Natural killer cell (primary cell): ENCODE results near the gene GNG12. TPM values are rescaled to one million over a fixed set of nuclear protein-coding genes. Genes with fewer than 3 reads are reported as not detected.
A peak's percentile ranks its signal among the peaks of the same experiment; 100 is the strongest.

Source experiments
- ATAC-seq, 3 donors: fragments of 150-1000 bp in 2 of 3; fragments of 200-7000 bp in 1 of 3; cut with Tn5 transposase; 1 replicate in 1 of 3; 2 replicates in 2 of 3; pipeline ENCODE4 v1.10.0; 2021; ENCODE audit warnings: mild to moderate bottlenecking in 2 of 3, moderate library complexity in 2 of 3
- DNase-seq, 2 donors: peaks; one replicate each; pipeline versions ENCODE4 v3.0.0 to v3.0.0-alpha.2; 2013 to 2021; ENCODE audit warnings: mixed read lengths in 1 of 2
- H3K27ac ChIP-seq: one replicate; pipeline ENCODE4 v1.5.1; 2013; ENCODE audit warnings: mild to moderate bottlenecking, low read length
- H3K27me3 ChIP-seq: one replicate; pipeline ENCODE4 v1.6.1; 2013; ENCODE audit warnings: low read length; ENCODE audit not compliant: control insufficient read depth, insufficient read depth
- H3K36me3 ChIP-seq: one replicate; pipeline ENCODE4 v1.6.1; 2013; ENCODE audit warnings: low read length; ENCODE audit not compliant: control insufficient read depth, insufficient read depth
- H3K4me1 ChIP-seq: one replicate; pipeline ENCODE4 v1.6.1; 2013; ENCODE audit warnings: low read length; ENCODE audit not compliant: control insufficient read depth, insufficient read depth
- H3K4me3 ChIP-seq: one replicate; pipeline ENCODE4 v1.5.1; 2013; ENCODE audit warnings: low read length
- H3K9me3 ChIP-seq: one replicate; pipeline ENCODE4 v1.6.1; 2013; ENCODE audit warnings: low read length; ENCODE audit not compliant: control insufficient read depth, insufficient read depth
- H3K27ac Mint-ChIP-seq, 2 donors: one replicate each; pipeline ENCODE4 v1.8.0; 2022; ENCODE audit warnings: mild to moderate bottlenecking in 2 of 2, mixed read lengths in 2 of 2, moderate library complexity in 1 of 2
- H3K27me3 Mint-ChIP-seq, 2 donors: one replicate each; pipeline ENCODE4 v1.8.0; 2022; ENCODE audit warnings: low read depth in 2 of 2, mixed read lengths in 2 of 2
- H3K36me3 Mint-ChIP-seq: one replicate; pipeline ENCODE4 v1.8.0; 2022; ENCODE audit warnings: mixed read lengths
- H3K4me1 Mint-ChIP-seq, 2 donors: one replicate each; pipeline ENCODE4 v1.8.0; 2022; ENCODE audit warnings: mixed read lengths in 2 of 2
- H3K4me3 Mint-ChIP-seq: one replicate; pipeline ENCODE4 v1.8.0; 2022; ENCODE audit warnings: mild to moderate bottlenecking, moderate library complexity, mixed read lengths
- H3K9me3 Mint-ChIP-seq, 2 donors: one replicate each; pipeline ENCODE4 v1.8.0; 2022; ENCODE audit warnings: mixed read lengths in 2 of 2
- WGBS: methylation state at CpG from one replicate; pipeline ENCODE4 v1.1.7; 2013; ENCODE audit warnings: missing lambda C conversion rate; ENCODE audit not compliant: insufficient coverage; 5-methylcytosine and 5-hydroxymethylcytosine counted together
- intact Hi-C: fragments of 100-400 bp; cut with micrococcal nuclease; formaldehyde crosslinking; loops from one replicate; pipeline ENCODE4 v1.14.2; 2022
- total RNA-seq, 4 donors: library from RNA; stranded (reverse); fragments of 120-200 nt in 1 of 4; gene quantifications; one replicate each; pipeline versions ENCODE4 v1.2.3 to v1.2.4, GENCODE V29; 2013 to 2022
- TF ChIP-seq, protein P1 (sequence below): fragments of 200-600 bp; IDR thresholded peaks from one replicate; pipeline ENCODE4 v1.8.0; 2022; ENCODE audit warnings: antibody characterized with exemption

The GNG12 gene
- total RNA-seq, 3 donors from 2014 or later (not counting 1 experiment from before 2014, with no cell fraction given), result not detected

- Mint-ChIP-seq H3K4me3 (peak overlapping the region; percentile 77), H3K4me1 (peaks cover 14 to 28% of the 10 kb centered on the region in 2 donors), H3K27me3 (peaks cover 47 to 56% of the 10 kb centered on the region in 2 donors), H3K9me3 (no peaks in the 10 kb centered on the region), H3K36me3 (no peaks in the 10 kb centered on the region), H3K27ac (no peak overlapping the region)
- Histone ChIP-seq H3K9me3 (no peaks in the 10 kb centered on the region), H3K27me3 (peaks cover 29% of the 10 kb centered on the region), H3K4me1 (peaks cover 18% of the 10 kb centered on the region), H3K36me3 (no peaks in the 10 kb centered on the region), H3K4me3 (peak overlapping the region; percentile 7), H3K27ac (no peak overlapping the region)
- DNase-seq, result no peak
- intact Hi-C loops, result no loop called here
- WGBS, result 3% methylated on average over 34 of the region's 34 CpGs
- ATAC-seq, result peak in 1 of 3 donors; percentile 25
- TF ChIP-seq, protein P1, sequence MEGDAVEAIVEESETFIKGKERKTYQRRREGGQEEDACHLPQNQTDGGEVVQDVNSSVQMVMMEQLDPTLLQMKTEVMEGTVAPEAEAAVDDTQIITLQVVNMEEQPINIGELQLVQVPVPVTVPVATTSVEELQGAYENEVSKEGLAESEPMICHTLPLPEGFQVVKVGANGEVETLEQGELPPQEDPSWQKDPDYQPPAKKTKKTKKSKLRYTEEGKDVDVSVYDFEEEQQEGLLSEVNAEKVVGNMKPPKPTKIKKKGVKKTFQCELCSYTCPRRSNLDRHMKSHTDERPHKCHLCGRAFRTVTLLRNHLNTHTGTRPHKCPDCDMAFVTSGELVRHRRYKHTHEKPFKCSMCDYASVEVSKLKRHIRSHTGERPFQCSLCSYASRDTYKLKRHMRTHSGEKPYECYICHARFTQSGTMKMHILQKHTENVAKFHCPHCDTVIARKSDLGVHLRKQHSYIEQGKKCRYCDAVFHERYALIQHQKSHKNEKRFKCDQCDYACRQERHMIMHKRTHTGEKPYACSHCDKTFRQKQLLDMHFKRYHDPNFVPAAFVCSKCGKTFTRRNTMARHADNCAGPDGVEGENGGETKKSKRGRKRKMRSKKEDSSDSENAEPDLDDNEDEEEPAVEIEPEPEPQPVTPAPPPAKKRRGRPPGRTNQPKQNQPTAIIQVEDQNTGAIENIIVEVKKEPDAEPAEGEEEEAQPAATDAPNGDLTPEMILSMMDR, result no peak
These were observed 1.3 kb downstream of the GNG12 start for GRCh38 chr1:67831850-67832513.

- H3K27ac Mint-ChIP-seq, result no peak overlapping the region
- peaks cover 14 to 28% of the 10 kb centered on the region in 2 donors for H3K4me1 Mint-ChIP-seq
- H3K9me3 Mint-ChIP-seq, result no peaks in the 10 kb centered on the region
- peaks cover 42 to 56% of the 10 kb centered on the region in 2 donors for H3K27me3 Mint-ChIP-seq
- peaks cover 18% of the 10 kb centered on the region for H3K4me1 ChIP-seq
- intact Hi-C loops, result no loop called here
- TF ChIP-seq, protein P1, result no peak
- H3K36me3 ChIP-seq, result no peaks in the 10 kb centered on the region
- H3K4me3 Mint-ChIP-seq, result peak overlapping the region; percentile 77
- H3K4me3 ChIP-seq, result no peak overlapping the region
- DNase-seq (no peak), ATAC-seq (no peak)
- H3K9me3 ChIP-seq, result no peaks in the 10 kb centered on the region
- H3K27me3 ChIP-seq, result peaks cover 29% of the 10 kb centered on the region
- no peaks in the 10 kb centered on the region for H3K36me3 Mint-ChIP-seq
- 53% methylated on average over 6 of the region's 7 CpGs for WGBS
- no peak overlapping the region for H3K27ac ChIP-seq
These were observed 2.1 kb downstream of the GNG12 start for GRCh38 chr1:67830928-67831830.

- Histone ChIP-seq H3K9me3 (no peaks in the 10 kb centered on the region), H3K4me3 (no peak overlapping the region), H3K27ac (no peak overlapping the region), H3K36me3 (no peaks in the 10 kb centered on the region), H3K27me3 (peaks cover 29% of the 10 kb centered on the region), H3K4me1 (peaks cover 18% of the 10 kb centered on the region)
- Mint-ChIP-seq H3K36me3 (no peaks in the 10 kb centered on the region), H3K4me1 (peaks cover 14 to 28% of the 10 kb centered on the region in 2 donors), H3K9me3 (no peaks in the 10 kb centered on the region), H3K4me3 (no peak overlapping the region), H3K27ac (no peak overlapping the region), H3K27me3 (peaks cover 35 to 52% of the 10 kb centered on the region in 2 donors)
- no peak for DNase-seq
- no peak for ATAC-seq
- WGBS, result 80% methylated on average over 4 of the region's 5 CpGs
- TF ChIP-seq, protein P1, result no peak
- intact Hi-C loops, result no loop called here
These were observed 3.0 kb downstream of the GNG12 start for GRCh38 chr1:67830226-67830625.
